GM08714 (cell line): Measurements from ENCODE around the gene NOXO1.
"Not testable (repeated sequence)": the region's sequence is repeated elsewhere in the genome, so short reads cannot be mapped to it uniquely, and the experiment has no call there.

Experiments
- H3K4me3 ChIP-seq: fragments of 200-500 bp; sonication (Bioruptor generic); 2 replicates; pipeline ENCODE4 v1.5.1; 2014; ENCODE audit warnings: mild to moderate bottlenecking, low read length, inconsistent platforms
- ZNF274 ChIP-seq: IDR thresholded peaks from 2 replicates; pipeline ENCODE4 v1.6.1; 2012; ENCODE audit warnings: mild to moderate bottlenecking, low read depth, low read length

NOXO1 gene

DNA sequence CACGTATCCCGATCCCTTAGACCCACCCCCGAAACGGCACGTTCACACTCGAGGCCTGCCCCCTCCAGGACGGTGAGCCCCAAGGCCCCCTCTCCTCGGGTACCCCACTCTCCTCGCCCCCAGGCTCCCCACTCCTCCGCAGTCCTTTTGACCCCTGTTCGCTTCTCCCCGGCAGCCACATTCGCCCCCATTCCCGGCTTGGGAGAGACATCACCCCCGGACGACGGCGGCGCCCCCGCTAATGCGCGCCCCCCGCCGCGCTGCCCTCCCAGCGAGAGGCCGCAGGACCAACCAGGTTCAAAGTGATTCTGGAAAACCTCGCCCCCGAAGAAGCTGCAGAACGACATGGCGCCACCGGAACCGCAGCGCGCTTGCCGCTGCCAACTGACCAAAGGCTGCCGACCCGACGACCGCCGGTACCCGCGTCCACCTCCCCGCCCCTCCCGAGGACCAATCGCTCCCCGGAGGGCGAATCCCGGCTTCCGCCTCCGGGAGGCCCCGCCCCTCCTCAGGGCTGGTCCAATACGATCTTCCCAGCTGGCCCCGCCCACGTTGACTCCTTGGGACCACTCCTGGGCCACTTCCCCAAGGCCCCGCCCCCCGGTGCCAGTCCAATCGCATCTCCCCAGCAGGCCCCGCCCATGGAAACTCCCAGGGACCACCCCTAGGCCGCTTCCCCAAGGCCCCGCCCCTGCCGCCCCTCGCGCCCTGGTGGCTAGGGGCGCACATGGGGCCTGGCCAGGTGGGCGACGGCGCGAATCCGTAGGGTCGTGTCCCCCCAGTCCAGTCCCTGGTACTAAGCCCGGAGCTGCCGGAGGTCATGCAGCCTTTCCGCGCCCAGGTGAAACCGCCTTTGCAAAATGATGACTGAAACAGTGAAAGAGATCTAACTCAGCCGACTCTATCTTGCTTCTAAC is 38.2 kb downstream of the NOXO1 start, which contains the start of gene MSRB1:
Gene MSRB1 (minus strand): TSS at position 390 of the 917 bp plus-strand sequence. CDS start 43 bp downstream, at position 347.
- no peak for TF ChIP-seq ZNF274
- H3K4me3 ChIP-seq: peak within 1 kb of the TSS; percentile 85

DNA sequence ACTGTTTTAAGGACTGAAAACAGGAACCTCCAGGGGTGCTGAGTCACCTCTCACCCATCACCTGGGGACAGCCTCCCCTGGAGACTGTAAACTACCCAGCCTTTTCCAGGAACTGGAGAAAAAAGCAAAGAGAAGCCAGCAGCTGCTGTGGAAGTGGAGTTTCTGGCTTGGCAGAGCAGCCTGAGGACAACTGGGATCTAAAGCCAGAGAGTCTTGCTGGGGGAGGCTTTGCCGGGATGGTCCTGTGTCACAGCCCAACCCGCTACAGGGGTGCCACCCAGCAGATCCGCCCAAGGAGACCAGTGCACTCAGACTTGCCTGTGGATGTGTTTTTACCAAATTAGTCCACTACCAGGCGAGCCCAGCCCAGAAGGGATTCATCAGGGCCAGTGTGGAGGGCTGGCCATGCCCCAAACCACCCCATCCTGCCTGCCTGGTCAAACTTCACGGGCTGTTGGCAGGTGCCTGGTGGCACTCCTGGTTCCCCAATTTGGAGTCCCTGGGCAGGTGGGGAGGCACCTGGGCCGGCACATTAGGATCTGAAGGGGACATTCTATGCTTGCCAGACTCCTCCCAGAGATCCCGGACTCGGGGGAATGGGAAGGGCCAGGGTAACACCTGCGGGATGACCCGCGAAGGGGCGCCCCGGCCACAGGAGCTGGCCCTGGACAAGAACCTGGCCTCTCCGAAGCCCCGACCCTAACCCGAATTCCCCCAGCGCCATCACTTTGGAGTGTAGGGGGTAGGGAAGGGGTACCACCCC is 39.0 kb downstream of the NOXO1 start:
- H3K4me3 ChIP-seq: peak overlapping the region; percentile 85
- TF ChIP-seq ZNF274: no peak

DNA sequence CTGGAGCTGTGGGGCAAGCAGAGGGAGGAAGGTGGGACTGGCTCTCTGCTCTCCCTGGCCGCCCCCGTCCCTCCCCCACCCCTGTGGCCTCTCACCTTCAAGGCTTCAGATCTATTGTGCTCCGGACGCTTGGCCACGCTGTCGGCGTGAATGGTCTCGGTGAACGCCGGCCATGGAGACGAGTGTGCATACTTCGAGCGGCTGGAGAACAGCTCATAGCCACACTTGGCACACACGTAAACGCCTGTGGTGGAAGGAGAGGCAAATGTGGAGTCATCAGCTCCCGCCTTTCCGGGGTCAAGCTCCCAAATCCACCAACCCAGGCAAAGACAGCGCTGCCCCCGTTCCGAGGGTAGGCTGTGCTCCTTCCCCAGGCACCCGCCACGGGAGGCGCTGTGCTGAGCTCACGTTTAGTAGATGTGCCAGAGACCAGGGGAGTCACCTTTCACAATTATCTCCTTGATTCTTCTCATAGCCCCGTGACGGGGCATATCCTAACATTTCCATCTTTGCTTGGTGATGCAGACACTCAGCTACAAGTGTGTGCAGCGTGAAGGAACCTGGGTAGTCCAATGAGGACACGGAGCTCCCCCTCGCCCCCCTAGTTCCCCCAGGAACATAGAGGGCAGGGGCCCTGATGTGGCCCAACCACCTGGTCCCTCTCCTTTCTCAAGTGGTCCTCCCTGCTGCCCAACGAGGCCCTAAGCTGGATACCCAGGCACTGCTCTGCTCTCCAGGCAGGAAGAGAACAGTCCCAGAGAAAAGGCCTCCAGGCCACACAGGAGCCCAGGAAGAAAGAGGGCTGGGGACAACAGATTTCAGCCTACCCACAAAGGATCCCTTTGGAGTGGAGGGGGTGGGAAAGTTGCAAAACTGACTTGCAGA is 39.9 kb downstream of the NOXO1 start:
- H3K4me3 ChIP-seq: no peak overlapping the region; the same call in 1 of the 2 replicates
- no peak for TF ChIP-seq ZNF274

DNA sequence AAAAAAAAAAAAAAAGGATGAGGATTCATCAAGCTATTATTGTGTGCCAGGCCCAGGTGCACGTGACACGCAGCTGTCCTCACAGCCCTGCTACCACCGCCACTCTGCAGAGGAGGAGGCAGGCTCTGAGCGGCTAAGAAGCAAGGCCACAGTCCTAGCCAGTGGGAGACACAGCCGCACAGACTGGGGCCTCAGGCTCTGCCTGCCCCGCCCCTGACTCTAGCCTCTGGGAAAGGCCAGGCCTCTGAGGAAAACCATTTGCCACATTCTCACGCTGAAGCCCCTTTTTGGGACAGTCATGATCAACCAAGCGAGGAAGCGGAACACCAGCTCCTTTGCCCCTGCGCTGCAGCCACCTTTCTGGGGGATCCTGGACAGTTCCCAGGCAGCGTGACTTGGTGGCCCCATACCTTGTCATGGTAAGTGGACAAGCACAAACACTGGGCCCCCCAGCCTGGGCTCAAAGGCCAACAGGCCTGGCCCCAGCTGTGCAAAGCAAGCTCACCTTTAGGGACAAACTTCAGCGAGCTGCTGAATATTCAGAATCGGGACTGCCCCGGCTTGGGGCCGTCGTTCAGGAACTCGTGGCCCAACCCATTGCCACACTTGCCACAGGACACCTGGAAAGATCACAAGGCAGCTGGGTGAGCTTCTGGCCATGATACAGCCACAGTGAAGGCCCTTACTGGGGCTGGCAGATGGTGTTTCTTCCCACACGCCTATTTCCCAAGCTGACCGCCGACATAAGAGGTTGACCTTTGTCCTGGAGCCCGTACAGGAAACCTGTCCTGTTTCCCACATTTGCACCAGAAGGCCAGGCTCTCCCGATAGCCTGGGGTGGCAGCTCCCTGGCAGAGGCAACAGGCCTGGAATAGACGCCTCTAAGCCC is 40.8 kb downstream of the NOXO1 start:
- H3K4me3 ChIP-seq: no peak overlapping the region
- TF ChIP-seq ZNF274: no peak

DNA sequence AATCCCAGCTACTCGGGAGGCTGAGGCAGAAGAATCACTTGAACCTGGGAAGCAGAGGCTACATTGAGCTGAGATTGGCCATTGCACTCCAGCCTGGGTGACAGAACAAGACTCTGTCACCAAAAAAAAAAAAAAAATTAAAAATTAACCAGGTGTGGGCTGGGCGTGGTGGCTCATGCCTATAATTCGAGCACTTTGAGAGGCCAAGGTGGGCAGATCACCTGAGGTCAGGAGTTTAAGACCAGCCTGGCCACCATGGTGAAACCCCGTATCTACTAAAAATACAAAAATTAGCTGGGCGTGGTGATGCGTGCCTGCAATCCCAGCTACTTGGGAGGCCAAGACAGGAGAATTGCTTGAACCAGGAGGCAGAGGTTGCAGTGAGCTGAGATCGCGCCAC is 41.4 kb downstream of the NOXO1 start:
- H3K4me3 ChIP-seq: not testable (repeated sequence)

DNA sequence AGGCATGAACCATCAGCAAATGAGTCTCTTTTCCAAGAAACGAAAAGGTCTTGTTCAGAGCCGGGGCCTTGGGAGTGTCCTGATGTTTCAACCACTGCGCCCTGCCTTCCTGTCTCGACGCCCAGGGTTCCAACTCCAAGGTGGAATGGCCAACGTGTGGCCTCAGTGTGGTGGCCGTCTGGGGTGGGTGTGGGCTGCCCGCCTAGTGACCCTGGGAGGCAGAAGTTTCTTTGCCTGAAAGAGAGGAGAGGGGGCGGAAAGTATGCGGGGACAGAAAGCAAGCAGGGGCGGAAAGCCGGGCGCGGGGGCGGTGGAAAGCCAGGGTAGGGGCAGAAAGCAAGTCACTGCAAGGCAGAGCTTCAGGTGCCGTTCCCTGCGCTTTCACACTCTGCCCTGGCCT is 42.4 kb downstream of the NOXO1 start:
- no peak for TF ChIP-seq ZNF274
- no peak overlapping the region for H3K4me3 ChIP-seq

DNA sequence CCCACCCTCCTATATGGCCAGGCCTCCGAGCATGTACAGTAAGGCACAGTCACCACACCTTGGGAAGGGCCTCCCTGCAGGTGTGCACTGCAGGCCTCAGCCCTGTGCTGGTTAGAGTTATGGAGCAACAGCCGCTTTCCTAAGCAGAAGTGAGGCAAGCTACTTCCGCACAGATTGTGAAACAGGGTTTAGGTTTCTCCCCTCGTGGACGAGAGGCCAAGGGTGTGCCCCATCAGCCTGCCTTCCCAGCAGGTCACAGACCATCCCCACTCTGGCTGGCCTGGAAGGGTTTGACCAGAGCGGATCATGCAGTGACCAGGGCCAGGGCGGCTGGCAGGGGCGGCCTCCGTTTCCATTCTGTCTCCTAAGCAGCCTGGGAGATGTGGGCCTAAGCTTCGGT is 43.0 kb downstream of the NOXO1 start:
- H3K4me3 ChIP-seq: no peak overlapping the region
- no peak for TF ChIP-seq ZNF274

DNA sequence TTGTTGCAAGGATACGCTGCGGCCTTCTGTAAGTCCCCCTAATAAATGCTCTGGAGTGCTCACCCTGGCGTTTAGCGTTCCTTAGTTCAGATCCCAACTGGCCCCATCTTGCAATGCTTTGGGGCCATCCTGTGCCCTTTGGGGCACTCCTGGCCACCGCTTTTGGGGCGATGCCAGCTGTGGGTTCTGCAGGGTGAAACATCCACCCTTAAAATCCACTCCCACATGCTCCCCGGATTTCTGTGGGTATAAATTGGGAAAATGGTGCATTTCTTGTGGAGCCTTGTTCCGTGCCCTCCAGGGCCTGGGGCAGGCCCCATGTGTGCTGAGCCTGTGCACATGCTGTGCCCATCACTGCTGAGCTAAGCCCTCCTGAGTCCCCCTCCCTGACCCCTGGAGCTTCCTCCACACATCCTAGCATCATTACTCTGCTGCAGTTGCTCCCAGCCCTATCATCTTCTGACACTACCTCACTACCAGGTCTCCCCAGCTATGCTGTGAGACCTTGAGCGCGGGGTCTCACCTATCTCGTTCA is 44.3 kb downstream of the NOXO1 start:
- H3K4me3 ChIP-seq: no peak overlapping the region
- TF ChIP-seq ZNF274: no peak

DNA sequence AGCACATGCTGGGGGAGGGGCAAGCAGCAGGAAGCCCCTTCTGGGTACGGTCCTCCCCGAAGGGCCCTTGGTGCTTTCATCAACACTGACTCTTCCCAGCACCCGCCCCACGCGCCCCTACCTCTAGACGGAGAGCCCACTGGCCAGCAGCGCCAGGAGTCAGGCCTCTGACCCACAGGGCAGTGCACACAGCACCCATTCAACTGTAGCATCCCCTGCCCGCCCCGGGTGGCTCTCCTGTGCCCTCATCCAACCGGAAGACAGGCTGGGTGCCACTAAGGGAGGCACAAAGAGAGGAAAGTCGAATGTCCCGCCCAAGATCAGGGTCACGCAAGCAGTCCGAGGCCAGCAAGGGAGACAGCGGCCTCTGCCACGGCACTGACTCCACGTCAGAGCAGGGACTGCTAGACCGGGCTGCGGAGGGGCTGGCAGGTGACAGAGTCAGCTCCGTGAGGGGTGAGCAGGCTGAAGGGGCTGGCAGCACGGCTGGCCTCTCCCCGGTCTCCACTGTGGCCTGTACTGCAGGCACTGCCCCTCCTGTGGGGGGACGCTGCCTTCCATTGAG is 48.1 kb downstream of the NOXO1 start:
- TF ChIP-seq ZNF274: no peak
- no peak overlapping the region for H3K4me3 ChIP-seq

DNA sequence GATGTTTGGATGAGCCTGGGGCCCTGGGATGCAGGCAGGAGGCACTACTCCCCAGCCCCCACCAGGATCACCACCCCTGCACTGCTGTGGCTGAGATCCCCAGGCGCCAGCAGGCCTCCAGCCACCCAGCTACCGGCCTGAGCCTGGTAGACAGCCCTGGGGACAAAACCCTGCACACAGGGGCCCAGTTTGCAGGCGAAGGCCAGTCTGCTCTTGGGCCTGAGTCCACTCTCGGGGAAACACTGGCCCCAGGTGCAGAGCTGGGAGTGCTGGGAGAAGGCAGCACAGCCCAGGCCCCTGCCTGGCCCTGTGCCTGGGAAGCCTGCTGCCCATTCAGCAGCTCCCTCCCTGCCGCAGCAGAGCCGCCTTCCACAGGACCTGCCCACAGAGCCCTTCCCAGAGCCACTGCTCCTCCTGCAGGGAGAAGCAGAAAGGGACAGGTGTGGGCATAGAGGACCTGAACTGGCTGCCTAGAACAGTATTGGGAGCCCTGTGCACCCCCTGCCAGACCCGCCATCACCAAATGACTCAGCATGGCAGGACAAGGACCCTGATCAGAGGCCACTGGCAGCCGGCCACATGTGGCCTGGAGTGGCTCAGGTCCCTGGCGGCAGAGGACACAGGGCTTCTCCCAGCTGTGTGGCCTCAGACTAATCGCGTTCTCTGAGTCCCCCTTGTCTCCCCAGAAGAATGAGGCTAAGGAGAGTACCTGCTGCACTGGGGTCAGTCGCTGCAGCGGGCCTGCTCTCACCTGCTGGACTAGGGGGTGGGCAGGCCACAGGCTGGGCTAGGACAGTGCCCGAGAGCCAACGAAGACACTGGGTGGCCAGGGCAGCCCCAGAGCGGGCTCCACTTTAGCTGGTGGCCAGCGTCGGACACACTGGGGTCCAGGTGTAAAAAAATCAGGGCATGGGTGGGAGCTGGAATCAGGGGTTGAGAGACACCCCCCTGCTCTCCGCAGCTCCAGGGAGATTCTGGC is 48.9 kb downstream of the NOXO1 start:
- no peak for TF ChIP-seq ZNF274
- H3K4me3 ChIP-seq: no peak overlapping the region

DNA sequence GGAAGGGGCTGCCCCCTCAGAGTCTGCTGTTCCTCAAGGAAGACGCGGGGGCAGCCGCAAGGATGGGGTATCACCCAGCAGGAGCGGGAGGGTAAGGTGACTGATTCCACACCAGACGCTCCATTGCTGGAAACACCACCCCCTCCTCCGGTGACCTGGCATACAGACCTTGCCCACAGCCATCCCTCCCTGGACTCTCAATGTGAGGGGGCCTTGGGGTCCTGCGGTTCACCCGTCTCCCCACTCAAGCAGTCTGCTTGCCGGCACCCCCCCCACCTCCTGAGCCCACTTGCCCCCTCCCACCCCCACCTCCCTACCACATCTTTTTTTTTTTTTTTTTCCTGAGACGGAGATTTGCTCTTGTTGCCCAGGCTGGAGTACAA is 50.9 kb downstream of the NOXO1 start:
- TF ChIP-seq ZNF274: no peak

More for the DNA sequence above, 50.9 kb downstream of the NOXO1 start:
- no peak overlapping the region for H3K4me3 ChIP-seq
